HT1080 (cell line): ENCODE measurements around the gene AMZ2. TPM values are rescaled to one million over a fixed set of nuclear protein-coding genes. Genes with fewer than 3 reads are reported as not detected.
A peak's percentile ranks its signal among the peaks of the same experiment; 100 is the strongest.
"Not testable (repeated sequence)": the region's sequence is repeated elsewhere in the genome, so short reads cannot be mapped to it uniquely, and the experiment has no call there.

Source experiments
- DNase-seq: peaks from one replicate; pipeline ENCODE4 v3.0.0-alpha.2; 2015; ENCODE audit warnings: low read depth
- polyA plus RNA-seq, 2 experiments: library from polyadenylated mRNA; depleted of rRNA; stranded (reverse); fragments of >200 nt; gene quantifications; 2 replicates each; pipeline ENCODE4 v1.2.3, GENCODE V29; 2015
- total RNA-seq: library from RNA; depleted of rRNA; stranded (reverse); fragments of >200 nt; shearing (Covaris generic); gene quantifications from 2 replicates; pipeline ENCODE4 v1.2.3, GENCODE V29; 2014; rRNA removed

The AMZ2 gene, protein sequence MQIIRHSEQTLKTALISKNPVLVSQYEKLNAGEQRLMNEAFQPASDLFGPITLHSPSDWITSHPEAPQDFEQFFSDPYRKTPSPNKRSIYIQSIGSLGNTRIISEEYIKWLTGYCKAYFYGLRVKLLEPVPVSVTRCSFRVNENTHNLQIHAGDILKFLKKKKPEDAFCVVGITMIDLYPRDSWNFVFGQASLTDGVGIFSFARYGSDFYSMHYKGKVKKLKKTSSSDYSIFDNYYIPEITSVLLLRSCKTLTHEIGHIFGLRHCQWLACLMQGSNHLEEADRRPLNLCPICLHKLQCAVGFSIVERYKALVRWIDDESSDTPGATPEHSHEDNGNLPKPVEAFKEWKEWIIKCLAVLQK
- 51.0 and 62.4 TPM in 2 replicates for total RNA-seq
- 99.1 and 108 TPM in 2 replicates for polyA plus RNA-seq (2015; cell fraction: cytosol; rRNA removed)
- 67.1 and 71.9 TPM in 2 replicates for polyA plus RNA-seq (2015; cell fraction: nucleus; rRNA removed)

DNA sequence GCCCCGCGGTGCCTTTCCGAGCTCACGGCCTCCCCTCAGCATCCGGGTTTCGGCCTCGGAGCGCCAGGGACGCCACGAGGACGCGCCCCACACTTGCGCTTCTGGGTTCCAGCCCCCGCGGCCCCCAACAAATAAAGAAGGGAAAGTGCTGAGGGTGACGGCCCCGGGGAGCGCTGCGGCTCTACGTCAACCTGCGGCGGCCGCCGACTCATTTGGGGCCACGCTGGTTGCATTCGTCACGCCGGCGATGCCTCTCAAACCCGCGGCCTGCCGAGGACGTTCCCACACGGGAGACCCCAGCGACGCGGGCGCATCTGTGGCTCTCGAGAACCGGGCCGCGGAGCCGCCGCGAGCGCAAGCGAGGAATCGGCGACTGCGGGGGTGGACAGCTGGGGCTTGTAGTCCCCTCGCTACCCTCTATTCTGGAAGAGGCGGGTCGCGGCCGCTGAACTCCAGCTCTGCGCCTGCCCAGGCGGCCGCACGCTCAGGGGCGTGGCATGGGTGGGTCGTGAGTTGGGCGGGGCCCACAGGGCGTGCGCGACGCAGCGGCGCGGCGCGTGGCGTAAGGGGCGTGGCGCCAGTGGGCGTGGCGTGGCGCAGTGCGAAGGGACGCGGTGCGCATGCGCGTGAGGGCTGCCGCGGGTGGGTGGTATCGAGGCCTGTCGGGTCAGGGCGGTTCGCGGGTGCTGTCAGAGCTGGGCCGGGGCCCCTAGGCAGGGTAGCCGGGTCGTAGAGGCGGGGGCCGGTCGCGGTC, at the start of gene AMZ2:
Gene AMZ2 (plus strand): TSS at position 599 of the 754 bp plus-strand sequence. CDS start 2,145 bp downstream, outside the sequence.
- peak; percentile 88 for DNase-seq

DNA sequence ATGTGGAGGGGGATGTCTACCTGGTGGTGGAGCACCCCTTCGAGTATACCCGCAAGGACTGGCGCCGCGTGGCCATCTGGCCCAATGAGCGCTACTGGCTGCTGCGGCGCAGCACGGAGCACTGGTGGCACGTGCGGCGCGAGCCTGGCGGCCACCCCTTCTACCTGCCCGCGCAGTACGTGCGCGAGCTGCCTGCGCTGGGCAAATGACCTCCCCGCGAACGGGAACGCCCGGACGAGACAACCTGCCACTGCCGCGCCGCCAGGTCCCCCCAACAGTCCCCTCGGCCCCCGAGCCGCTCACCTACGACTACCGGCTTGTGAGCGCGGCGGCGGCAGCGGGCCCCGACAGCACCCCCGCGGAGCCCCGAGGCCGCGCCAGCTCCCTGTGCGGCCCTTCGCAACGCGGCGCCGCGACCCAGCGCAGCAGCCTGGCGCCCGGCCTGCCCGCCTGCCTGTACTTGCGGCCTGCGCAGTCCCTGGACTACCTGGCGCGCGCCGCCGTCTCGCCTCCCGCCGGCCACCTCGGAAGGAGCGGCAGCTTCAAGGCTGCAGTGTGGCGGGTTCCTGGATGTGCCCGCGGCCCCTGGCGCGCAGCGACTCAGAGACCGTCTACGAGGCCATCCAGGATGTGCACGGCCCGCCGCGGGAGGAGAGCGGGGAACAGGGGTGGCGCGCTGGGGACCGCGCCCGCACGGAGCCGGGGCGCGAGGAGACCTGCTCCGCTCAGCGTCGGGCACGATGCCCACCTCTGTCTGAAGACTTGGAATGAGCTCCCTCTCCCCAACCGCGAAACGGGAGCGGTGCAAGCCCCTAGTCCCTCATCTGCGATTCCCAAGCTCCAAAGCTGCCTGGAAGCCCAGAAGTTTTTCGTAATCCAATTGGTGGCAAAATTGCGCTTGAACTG, 48.7 kb upstream of the AMZ2 start:
- DNase-seq: no peak

DNA sequence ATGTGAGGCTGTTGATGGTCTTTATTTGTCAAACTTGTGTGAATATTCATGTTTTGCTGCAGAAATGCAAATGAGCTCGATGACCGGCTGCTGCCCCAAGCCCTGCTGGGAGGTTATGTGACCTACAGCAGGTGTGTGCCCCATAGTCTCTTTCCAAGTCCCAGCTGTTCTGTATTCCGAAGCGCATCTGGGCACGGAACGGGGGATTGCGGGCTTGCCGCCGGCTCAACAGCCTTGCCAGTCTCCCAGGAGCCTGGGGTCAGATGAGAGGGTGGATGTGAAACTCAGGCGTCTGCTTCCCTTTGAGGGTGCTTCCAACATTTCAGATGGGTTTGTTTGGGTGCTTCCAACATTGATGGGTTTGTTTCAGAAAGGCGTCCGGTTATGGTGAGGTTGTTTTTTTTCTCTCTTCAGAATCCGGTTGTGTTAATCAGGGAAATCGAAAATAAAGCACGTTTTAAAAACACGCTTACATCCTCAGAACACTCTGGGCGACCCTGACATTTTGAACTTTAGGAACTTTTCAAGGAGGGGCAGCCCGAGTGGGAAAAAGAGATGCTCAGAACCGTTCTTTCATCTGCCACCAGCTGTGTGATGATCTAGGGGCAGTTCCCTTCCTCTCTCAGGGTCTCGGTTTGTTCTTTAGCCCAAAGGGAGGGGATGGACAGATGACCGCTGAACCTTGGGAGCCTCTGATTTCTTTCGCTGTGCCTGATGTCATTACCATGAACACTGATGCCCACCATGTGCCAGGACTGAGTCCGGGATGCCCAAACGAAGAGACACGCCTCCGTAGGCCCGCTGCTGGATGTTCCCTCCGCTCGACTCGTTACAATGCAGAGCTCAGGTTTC, 47.8 kb upstream of the AMZ2 start:
- DNase-seq: no peak

DNA sequence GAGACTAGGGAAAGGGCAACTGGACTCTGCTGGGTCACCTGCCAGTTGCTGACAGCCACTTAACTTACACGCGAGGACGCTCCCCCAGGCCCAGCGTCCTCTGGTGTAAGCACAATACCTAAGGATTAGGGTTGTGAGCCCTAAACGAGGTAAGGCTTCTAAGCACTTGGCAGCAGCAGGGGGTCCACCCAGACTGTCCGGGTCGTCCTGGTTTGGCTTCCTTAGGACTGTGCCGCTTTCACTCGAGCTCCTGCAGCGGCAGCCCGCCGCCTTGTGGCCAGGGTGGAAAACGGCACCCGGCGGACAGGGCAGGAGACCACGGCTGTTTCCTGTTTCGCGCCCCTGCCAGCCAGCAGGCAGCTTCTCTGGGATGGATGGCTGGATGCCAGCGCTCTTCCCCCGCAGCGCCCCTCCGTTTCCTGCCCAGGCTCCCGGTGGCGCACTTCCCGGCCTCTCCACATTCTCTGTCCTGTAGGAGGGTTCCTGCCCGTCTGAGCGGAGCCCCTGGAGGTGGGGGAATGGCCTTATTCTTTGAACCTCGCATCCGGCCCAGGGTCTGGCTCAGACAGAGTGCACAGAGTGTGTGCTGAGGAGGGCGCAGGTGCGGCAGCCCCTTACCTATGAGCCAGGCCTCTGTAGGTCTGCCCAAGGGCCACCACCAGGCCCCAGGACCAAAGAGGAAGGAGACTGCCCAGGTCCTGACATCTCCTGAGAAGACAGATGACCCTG, 47.0 kb upstream of the AMZ2 start:
- peak; percentile 82 for DNase-seq

DNA sequence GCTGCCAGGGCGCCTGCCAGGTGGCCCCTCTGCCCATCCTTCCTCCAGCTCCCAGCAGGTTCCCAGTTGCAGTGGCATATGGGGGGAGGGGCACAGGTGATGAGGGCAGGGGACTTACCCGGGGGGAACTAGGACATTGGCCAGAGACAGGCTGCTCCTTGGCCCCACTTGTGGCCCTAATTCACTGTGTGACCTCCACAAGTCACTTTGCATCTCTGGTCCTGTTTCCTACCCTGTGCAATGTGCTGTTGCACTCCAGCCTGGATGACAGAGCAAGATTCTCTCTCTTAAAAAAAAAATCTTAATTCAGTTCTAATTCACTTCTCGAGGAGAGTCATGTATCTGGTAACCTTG, 46.4 kb upstream of the AMZ2 start:
- DNase-seq: not testable (repeated sequence)

DNA sequence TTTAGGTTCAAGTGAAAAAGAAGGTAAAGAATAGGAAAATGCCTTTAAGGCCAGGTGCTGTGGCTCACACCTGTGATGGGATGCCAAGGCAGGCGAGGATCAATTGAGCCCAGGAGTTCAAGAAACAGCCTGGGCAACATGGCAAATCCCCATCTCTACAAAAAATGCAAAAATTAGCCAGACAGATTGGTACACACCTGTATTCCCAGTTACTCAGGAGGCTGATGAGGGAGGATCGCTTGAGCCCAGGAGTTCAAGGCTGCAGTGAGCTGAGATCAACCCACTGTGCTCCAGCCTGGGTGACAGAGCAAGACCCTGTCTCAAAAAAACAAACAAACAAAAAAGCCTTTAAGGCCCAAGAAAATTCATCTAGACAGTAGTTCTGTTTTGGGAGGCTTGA, 45.5 kb upstream of the AMZ2 start:
- DNase-seq: not testable (repeated sequence)

DNA sequence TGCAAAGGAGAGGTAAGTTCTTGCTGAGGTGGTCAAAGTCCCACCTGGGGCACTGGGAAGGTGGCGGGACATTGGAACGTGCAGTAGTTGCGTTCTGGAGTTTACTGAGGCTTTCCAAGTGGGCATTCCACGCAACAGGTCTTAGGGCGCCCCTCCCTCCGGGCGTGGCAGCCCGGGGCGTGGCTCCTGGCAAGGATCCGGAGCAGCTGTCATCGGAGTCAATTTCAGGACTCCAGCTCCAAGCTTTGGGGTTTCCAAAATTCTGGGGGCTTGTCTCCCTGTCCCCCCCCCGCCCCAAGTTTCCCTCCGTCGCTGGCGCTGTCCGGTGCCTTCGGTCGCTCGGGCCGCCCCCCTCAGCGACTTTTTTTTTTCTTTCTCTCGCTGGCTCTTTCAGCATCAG, 43.1 kb upstream of the AMZ2 start:
- no peak for DNase-seq

DNA sequence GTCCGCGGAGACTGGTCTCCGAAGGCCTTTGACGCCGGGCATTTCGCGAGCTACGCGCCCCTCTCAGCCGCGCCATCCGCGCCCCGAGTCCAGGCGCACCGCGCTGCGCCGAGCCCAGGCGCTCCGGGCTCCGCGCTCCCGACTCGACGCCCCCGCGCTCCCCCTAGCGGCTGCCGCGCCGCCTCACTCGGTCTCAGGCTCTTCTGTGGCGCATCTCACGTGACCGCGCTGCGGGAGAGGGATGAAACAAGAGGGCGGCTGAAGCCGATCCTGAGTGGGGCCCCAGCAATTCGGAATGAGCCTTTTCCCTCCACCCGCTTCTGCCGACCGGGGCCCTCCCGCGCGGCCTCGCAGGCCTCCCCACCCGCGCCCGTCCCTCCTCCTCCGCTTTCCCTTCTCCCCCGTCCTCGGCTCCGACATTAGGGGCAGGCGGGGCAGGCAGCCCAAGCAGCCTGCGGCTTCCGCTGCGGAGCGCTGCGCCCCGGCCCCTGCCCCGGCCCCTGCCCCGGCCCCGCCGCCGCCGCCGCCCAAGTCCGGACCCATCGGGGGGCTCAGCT, 42.5 kb upstream of the AMZ2 start:
- peak; percentile 81 for DNase-seq

DNA sequence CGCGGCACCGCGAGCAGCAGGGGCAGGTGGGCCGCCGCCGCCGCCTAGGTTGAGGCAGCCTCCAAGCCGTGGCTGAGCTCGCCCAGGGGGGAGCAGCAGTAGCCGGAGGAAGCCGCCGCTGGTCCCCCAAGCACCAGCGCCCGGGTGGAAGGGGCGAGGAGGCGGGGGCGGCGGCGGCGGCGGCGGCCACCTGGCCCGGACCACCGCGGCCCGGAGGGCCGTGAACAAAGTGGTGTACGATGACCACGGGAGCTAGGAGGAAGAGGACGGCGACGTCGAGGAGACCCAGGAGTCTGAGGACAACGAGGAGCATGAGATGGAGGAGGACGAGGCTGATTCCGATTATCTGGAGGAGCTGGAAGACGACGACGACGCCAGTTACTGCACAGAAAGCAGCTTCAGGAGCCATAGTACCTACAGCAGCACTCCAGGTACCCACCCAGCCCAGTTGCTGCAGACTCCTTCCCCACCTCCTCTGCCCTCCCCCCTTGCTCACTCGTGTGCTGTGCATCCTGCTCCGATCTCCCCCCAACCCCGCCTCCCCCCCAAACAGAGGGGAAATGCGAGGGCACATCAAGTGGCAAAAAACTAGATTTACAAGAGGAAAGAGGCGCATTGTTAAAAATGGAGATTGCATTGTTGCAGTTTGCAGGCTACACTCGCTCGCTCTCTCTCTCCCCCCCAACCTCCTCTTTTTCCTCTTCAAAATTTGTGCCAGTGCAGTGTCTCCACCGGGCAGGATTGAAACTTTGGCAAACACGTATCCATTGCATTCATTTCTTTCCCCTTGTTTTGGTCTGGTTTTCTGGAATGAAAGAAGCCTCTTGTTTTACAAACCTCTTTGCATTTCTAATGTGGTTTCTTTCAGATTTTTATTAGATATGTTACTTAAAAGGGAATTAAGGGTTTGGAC, 41.8 kb upstream of the AMZ2 start:
- DNase-seq: no peak

DNA sequence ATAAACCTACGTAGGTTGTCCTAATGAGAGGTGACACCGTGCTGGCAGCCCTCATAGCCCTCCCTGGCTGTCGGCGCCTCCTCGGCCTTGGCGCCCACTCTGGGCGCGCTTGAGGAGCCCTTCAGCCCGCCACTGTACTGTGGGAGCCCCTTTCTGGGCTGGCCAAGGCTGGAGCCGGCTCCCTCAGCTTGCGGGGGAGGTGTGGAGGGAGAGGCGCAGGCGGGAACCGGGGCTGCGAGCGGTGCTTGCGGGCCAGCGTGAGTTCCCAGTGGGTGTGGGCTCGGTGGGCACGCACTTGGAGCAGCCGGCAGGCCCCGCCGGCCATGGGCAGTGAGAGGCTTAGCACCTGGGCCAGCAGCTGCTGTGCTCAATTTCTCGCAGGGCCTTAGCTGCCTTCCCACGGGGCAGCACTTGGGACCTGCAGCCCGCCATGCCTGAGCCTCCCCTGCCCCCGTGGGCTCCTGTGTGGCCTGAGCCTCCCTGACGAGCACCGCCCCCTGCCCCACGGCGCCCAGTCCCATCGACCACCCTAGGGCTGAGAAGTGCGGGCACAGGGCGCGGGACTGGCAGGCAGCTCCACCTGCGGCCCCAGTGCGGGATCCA, 40.1 kb upstream of the AMZ2 start:
- DNase-seq: no peak

DNA sequence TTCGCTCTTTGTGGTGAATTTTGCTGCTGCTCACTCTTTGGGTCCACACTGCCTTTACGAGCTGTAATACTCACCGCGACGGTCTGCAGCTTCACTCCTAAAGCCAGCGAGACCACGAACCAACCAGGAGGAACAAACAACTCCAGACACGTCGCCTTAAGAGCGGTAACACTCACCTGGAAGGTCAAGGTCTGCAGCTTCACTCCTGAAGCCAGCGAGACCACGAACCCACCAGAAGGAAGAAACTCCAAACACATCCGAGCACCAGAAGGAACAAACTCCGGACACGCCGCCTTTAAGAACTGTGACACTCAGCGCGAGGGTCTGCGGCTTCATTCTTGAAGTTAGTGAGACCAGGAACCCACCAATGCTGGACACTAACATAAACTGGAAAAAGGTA, 39.2 kb upstream of the AMZ2 start:
- not testable (repeated sequence) for DNase-seq

DNA sequence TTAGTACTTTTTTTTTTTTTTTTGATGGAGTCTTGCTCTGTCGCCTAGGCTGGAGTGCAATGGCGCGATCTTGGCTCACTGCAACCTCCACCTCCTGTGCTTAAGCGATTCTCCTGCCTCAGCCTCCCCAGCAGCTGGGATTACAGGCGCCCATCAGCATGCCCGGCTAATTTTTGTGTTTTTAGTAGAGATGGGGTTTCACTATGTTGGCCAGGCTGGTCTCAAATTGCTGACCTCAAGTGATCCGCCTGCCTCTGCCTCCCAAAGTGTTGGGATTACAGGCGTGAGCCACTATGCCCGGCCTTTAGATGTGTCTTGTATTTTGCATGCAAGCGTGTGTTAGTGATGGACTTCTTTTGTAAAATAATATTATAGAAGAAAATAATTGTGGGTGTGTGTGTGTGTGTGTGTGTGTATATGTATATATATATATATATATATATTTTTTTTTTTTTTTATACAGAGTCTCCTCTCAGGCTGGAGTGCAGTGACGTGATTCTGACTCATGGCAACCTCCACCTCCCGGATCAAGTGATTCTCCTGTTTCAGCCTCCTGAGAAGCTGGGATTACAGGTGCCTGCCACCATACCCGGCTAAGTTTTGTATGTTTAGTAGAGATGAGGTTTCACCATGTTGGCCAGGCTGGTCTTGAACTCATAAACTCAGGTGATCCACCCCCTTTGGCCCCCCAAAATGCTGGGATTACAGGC, 38.5 kb upstream of the AMZ2 start:
- DNase-seq: peak; percentile 51

DNA sequence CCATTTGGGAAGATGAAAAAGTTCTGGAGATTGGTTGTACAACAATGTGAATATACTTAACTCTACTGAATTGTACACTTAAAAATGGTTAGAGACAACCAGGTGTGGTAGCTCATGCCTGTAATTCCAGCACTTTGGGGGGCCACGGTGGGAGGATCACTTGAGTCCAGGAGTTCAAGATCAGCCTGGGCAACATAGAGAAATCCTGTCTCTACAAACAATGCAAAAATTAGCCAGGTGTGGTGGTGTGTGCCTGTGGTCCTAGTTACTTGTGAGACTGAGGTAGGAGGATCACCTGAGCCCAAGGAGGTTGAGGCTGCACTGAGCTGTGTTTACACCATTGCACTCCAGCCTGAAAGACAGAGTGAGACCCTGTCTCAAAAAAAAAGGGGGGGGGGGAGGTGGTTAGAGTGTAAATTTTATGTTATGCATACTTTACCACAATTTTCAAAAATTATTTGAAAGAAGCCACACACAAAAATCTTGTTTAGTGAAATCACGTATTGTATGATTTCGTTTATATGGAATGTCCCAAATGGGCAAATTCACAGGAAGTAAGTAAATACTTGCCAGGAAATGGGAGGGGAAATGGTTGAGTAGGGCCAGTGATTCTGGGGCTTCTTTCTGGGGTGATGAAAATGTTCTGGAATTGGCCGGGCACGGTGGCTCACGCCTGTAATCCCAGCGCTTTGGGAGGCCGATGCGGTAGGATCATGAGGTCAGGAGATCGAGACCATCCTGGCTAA, 37.1 kb upstream of the AMZ2 start:
- DNase-seq: no peak

DNA sequence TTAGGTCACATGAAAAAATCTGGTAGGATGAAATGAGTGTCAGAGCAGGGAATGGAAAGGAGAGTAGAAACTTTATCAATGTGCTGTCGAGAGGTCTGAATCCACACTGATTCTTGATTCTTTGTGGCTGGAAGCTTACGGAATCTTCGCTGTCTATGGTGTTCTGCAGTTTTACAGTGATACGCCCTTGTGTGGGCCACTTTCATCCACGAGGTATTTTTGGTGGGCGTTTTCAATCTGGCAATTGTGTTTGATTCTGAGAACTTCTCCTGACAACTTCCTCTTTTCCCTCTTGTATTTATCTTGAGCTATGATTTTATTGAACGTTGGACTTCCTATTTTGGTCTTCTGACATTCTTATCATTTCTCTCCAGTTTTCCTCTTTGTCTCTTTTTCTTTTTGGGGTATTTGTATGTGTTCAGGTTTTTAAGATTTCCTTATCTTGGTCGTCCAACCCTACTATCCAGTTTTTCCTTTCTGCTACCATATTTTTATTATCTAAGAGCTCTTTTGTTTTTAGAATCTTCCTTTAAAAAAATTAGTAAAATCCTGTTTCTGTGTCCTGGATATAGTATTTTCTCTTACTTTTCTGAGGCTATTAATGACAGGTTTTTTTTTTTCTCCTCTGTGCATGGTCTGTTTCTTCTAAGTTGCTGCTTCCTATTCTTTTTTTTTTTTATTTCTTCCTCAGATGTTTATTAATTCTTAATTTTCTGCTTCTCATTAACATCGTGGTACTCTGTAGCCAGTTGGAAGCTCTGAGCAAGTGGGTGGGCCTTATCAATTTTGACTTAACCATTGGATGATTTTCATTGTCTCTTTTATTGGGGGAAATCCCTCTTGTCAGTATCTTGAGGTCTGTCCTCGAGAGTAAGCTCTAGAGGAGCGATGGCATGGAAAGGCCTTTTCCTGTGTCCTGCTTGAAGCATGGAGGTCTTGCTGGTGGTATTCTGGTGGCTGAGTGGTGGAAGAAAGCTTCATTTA, 34.1 kb upstream of the AMZ2 start:
- not testable (repeated sequence) for DNase-seq

DNA sequence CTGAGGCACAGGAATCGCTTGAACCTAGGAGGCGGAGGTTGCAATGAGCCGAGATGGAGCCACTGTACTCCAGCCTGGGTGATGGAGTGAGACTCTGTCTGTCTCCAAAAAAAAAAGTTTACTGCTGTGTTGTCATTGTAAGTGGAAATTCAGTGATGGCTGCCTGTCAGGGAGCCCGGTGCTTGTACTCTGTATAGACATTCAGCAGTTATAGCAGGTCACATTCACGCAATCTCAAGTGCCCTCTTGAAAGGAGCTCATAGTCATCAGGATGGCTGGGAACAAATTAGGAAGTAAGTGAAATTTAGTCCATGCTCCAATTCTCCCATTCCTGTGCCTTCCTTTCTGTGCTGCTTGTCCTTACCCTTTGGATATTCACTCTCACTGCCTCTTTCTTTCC, 32.4 kb upstream of the AMZ2 start:
- not testable (repeated sequence) for DNase-seq
